Parathyroid adenoma (tissue), 2 donors: ENCODE data around the gene CD109.
A peak's percentile ranks its signal among the peaks of the same experiment; 100 is the strongest.

Source experiments
- H2AFZ ChIP-seq: fragments of 300-600 bp; sonication (generic); one replicate; pipeline ENCODE4 v1.7.0; 2017; ENCODE audit warnings: antibody characterized with exemption, mild to moderate bottlenecking
- H3K27ac ChIP-seq: fragments of 300-600 bp; sonication (generic); one replicate; pipeline ENCODE4 v1.7.0; 2017
- H3K27me3 ChIP-seq: fragments of 300-600 bp; sonication (generic); one replicate; pipeline ENCODE4 v1.7.0; 2017; ENCODE audit warnings: low read length; ENCODE audit not compliant: control insufficient read depth, insufficient read depth
- H3K36me3 ChIP-seq: fragments of 300-600 bp; sonication (generic); one replicate; pipeline ENCODE4 v1.7.0; 2017; ENCODE audit warnings: low read length; ENCODE audit not compliant: control insufficient read depth, insufficient read depth
- H3K4me1 ChIP-seq: fragments of 300-600 bp; sonication (generic); one replicate; pipeline ENCODE4 v1.7.0; 2017; ENCODE audit warnings: control low read depth
- H3K4me2 ChIP-seq: fragments of 300-600 bp; sonication (generic); one replicate; pipeline ENCODE4 v1.7.0; 2017; ENCODE audit warnings: low read length
- H3K4me3 ChIP-seq: fragments of 300-600 bp; sonication (generic); one replicate; pipeline ENCODE4 v1.7.0; 2017; ENCODE audit warnings: low read depth, low read length
- H3K79me2 ChIP-seq: fragments of 300-600 bp; sonication (generic); one replicate; pipeline ENCODE4 v1.7.0; 2017; ENCODE audit warnings: control low read depth
- H3K9ac ChIP-seq: fragments of 300-600 bp; sonication (generic); one replicate; pipeline ENCODE4 v1.7.0; 2017; ENCODE audit warnings: mild to moderate bottlenecking
- H3K9me3 ChIP-seq: fragments of 300-600 bp; sonication (generic); one replicate; pipeline ENCODE4 v1.7.0; 2017; ENCODE audit warnings: low read length; ENCODE audit not compliant: control insufficient read depth
- CTCF ChIP-seq: fragments of 300-600 bp; sonication (generic); IDR thresholded peaks from one replicate; pipeline ENCODE4 v1.7.0; 2017; ENCODE audit warnings: antibody characterized with exemption, mild to moderate bottlenecking
- donor health status: primary hyperparathyroidism.

The CD109 gene

DNA sequence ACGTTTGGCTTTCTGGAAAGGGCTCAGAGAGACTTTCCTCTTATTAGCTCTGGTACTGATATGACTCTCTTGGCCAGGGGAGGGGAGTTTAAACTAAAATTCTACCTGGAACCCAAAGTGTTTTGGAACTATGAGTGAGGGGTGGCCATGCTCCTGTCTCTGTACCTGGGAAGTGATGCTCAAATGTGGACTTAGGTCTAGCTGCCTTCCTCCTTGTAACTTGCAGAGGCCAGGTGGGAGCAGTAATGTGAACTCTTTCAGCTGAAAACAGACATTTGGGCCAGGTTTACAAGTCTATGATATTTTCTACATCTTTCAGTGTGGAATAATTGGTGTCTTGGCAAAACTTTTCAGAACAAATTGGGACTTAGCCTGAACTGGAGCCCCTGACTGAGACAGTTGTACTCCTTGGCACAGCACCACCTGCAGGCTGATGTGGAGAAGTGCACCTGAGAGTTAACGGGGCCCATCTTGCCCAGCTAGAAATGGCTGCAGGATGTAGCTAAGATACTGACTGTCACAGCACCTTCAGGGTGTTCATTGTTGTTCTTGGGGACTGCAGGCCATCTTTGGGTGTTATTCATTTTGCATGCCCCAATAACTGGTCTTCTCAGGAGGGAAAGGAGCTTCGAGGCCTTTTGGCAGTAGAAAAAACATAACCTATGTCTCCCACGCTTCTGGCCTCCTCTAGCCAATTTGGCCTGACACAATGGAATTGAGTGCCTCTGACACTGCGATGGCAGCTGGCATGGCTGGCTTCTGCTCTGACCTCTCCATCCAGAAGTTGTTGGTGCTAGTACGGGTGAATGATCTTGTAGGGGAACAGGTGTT is 37.1 kb downstream of the CD109 start:
- no peaks in the 10 kb centered on the region for H3K27me3 ChIP-seq
- no peak overlapping the region for H3K4me2 ChIP-seq
- no peaks in the 10 kb centered on the region for H3K36me3 ChIP-seq
- TF ChIP-seq CTCF: peak; percentile 96
- H3K27ac ChIP-seq: peak overlapping the region; percentile 57
- H3K4me3 ChIP-seq: no peak overlapping the region
- H3K4me1 ChIP-seq: peaks cover 21% of the 10 kb centered on the region
- peaks cover 32% of the 10 kb centered on the region for H3K79me2 ChIP-seq
- no peak overlapping the region for H3K9ac ChIP-seq
- no peaks in the 10 kb centered on the region for H3K9me3 ChIP-seq
- H2AFZ ChIP-seq: peak overlapping the region; percentile 5

- no peak for TF ChIP-seq CTCF
- Histone ChIP-seq H3K9ac (no peak overlapping the region), H3K27ac (peak overlapping the region; percentile 2), H3K4me1 (peaks cover 20% of the 10 kb centered on the region), H3K27me3 (no peaks in the 10 kb centered on the region), H2AFZ (no peak overlapping the region), H3K9me3 (no peaks in the 10 kb centered on the region), H3K4me2 (no peak overlapping the region), H3K79me2 (peaks cover 37% of the 10 kb centered on the region), H3K4me3 (no peak overlapping the region), H3K36me3 (no peaks in the 10 kb centered on the region)
These were observed 37.8 kb downstream of the CD109 start for GRCh38 chr6:73733791-73734190.

DNA sequence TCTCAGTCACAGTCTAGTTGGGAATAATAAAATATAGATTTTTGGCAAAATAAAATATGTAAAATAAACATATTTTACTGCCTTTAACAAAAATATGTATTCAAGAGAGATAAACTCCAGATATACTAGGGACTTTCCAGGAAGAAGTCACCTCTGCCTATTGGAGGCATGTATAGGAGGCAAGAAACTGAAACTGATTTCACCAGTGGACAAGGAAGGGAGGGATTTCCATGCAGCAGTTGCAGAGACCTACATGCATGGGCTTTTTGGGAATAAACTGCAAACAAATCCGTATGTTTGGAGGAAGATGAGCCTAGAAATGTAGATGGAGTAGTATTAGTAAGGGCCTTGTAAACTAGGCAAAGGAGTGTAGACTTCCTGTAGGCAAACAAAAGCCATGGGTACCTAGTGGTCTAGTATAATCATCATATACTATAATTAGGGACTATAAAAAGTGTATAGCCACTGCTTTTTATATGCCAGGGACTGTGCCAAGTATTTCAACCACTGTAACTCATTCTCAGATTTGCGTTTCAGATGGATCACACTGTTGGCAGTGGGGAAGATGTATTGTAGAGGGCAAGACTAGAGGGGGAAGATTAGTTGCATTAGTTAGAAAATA is 38.9 kb downstream of the CD109 start:
- Histone ChIP-seq H3K4me2 (no peak overlapping the region), H3K36me3 (no peaks in the 10 kb centered on the region), H3K9ac (no peak overlapping the region), H3K4me3 (no peak overlapping the region), H3K9me3 (no peaks in the 10 kb centered on the region), H3K4me1 (peaks cover 21% of the 10 kb centered on the region), H3K79me2 (peaks cover 45% of the 10 kb centered on the region), H2AFZ (no peak overlapping the region), H3K27me3 (no peaks in the 10 kb centered on the region), H3K27ac (no peak overlapping the region)
- TF ChIP-seq CTCF: no peak

DNA sequence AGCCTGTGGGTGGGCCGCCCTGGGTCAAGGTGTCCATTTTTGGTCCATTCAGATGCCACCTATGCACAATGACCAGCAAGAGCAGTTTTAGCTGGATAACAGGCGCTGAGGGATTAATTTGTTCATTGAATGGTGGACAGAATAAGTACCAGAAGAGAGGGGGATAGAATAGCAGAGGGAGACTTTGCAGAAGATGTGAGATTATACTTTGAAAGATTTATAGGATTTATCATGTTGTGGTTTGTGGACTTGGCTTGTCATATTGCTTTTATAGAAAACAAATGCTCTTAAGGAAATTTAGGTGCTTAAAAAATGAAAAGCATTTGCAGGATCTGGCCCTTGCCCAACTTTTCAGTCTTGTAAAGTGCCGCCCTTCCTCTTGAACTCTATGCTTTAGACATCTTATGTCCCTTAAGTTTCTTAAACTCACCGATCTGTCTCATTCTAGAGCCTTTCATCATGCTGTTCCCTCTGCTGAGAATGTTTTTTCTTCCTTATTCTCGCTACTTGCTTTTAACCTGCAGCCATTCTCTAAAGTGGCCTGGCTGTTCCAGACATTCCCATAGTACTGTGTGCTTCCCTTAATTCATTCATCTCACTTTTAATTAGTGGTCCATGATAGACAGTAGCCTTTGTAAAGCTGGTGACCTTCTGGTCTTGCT is 42.5 kb downstream of the CD109 start:
- no peak overlapping the region for H3K27ac ChIP-seq
- H3K4me1 ChIP-seq: peaks cover 16% of the 10 kb centered on the region
- no peaks in the 10 kb centered on the region for H3K27me3 ChIP-seq
- H3K9ac ChIP-seq: no peak overlapping the region
- H3K9me3 ChIP-seq: no peaks in the 10 kb centered on the region
- no peaks in the 10 kb centered on the region for H3K36me3 ChIP-seq
- peaks cover 55% of the 10 kb centered on the region for H3K79me2 ChIP-seq
- no peak for TF ChIP-seq CTCF
- no peak overlapping the region for H3K4me2 ChIP-seq
- H3K4me3 ChIP-seq: no peak overlapping the region
- H2AFZ ChIP-seq: no peak overlapping the region
